KMS-11 (cell line): ENCODE results near the gene LAMA2.

Source experiments
- H2AFZ ChIP-seq: fragments of 200-600 bp; sonication (generic); 2 replicates; pipeline ENCODE4 v1.6.1; 2016; ENCODE audit warnings: antibody characterized with exemption, mixed run types, low read depth
- H3K27ac ChIP-seq: fragments of 200-600 bp; sonication (generic); 2 replicates; pipeline ENCODE4 v1.6.1; 2016; ENCODE audit warnings: mild to moderate bottlenecking, mixed run types
- H3K27me3 ChIP-seq: fragments of 200-600 bp; sonication (generic); 2 replicates; pipeline ENCODE4 v1.6.1; 2017; ENCODE audit warnings: mild to moderate bottlenecking, low read depth, mixed run types, moderate library complexity; ENCODE audit not compliant: insufficient read depth
- H3K36me3 ChIP-seq: fragments of 200-600 bp; sonication (generic); 2 replicates; pipeline ENCODE4 v1.6.1; 2017; ENCODE audit warnings: mild to moderate bottlenecking, mixed run types; ENCODE audit not compliant: insufficient read depth
- H3K4me1 ChIP-seq: fragments of 200-600 bp; sonication (generic); 2 replicates; pipeline ENCODE4 v1.6.1; 2016; ENCODE audit warnings: mild to moderate bottlenecking, low read depth, mixed run types; ENCODE audit not compliant: poor library complexity, severe bottlenecking
- H3K4me2 ChIP-seq: fragments of 200-600 bp; sonication (generic); 2 replicates; pipeline ENCODE4 v1.7.0; 2016; ENCODE audit warnings: mild to moderate bottlenecking, mixed run types
- H3K4me3 ChIP-seq: fragments of 200-600 bp; sonication (generic); IDR thresholded peaks from 2 replicates; pipeline ENCODE4 v1.6.1; 2017; ENCODE audit warnings: low read depth, low read length, mixed read lengths; ENCODE audit not compliant: insufficient read depth
- H3K79me2 ChIP-seq: fragments of 200-600 bp; sonication (generic); 2 replicates; pipeline ENCODE4 v1.6.1; 2016; ENCODE audit warnings: low read depth, mixed run types; ENCODE audit not compliant: insufficient read depth
- H3K9ac ChIP-seq: fragments of 200-600 bp; sonication (generic); 2 replicates; pipeline ENCODE4 v1.6.1; 2016; ENCODE audit warnings: mild to moderate bottlenecking, mixed run types
- H4K20me1 ChIP-seq: fragments of 200-600 bp; sonication (generic); 2 replicates; pipeline ENCODE4 v1.6.1; 2016; ENCODE audit warnings: mild to moderate bottlenecking, mixed run types; ENCODE audit not compliant: insufficient read depth
- CTCF ChIP-seq: fragments of 200-600 bp; sonication (generic); conservative IDR thresholded peaks from 2 replicates; pipeline ENCODE4 v1.6.1; 2017; ENCODE audit warnings: low read depth, mild to moderate bottlenecking, antibody characterized with exemption, low read length, moderate library complexity, mixed read lengths

The LAMA2 gene

GRCh38 chr6:128847431-128848210 is 35.3 kb upstream of the LAMA2 start:
- H3K27ac ChIP-seq: no peak overlapping the region
- H2AFZ ChIP-seq: no peak overlapping the region
- no peaks in the 10 kb centered on the region for H4K20me1 ChIP-seq
- H3K4me1 ChIP-seq: no peaks in the 10 kb centered on the region
- TF ChIP-seq CTCF: no peak
- H3K27me3 ChIP-seq: no peaks in the 10 kb centered on the region
- no peaks in the 10 kb centered on the region for H3K79me2 ChIP-seq
- H3K36me3 ChIP-seq: no peaks in the 10 kb centered on the region
- no peak overlapping the region for H3K9ac ChIP-seq
- H3K4me3 ChIP-seq: no peak overlapping the region
- H3K4me2 ChIP-seq: no peak overlapping the region

DNA sequence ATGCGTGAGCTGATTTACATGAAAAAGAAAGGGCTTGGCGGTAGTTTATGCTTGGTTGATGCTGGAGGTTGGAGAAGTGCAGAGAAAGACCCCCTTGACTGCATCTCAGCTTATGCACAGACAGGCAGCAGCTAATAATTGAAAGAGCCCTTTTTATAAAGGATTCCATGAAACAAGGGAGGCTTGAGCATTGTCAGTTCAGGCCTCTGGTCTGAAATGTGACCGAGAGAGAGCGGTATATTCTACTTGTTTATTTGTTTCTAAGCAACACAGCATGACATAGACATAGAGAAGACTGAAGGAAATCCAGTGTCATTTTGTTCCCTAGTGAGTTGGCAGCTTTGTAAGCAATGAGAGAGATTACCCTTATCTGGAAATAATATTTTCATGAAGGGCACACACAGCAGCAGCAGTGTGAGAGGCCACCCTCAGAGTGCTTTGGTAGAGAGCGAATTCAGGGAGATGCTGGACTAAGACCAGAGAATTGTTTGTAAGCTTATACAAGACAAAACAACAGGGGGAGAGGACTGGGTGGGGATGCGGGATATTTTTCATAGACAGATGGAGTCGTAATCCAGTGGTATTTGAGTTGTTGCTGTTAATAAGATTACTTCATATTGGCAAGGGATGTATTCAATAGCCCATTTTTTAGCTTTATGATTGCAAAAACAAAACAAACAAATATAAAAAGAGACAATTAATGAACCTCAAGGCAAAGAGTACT is 34.6 kb upstream of the LAMA2 start:
- H3K79me2 ChIP-seq: no peaks in the 10 kb centered on the region
- no peak overlapping the region for H3K9ac ChIP-seq
- no peaks in the 10 kb centered on the region for H4K20me1 ChIP-seq
- H3K27me3 ChIP-seq: no peaks in the 10 kb centered on the region
- H3K4me1 ChIP-seq: no peaks in the 10 kb centered on the region
- no peak overlapping the region for H3K4me2 ChIP-seq
- no peak for TF ChIP-seq CTCF
- H2AFZ ChIP-seq: no peak overlapping the region
- H3K27ac ChIP-seq: no peak overlapping the region
- no peaks in the 10 kb centered on the region for H3K36me3 ChIP-seq
- H3K4me3 ChIP-seq: no peak overlapping the region

DNA sequence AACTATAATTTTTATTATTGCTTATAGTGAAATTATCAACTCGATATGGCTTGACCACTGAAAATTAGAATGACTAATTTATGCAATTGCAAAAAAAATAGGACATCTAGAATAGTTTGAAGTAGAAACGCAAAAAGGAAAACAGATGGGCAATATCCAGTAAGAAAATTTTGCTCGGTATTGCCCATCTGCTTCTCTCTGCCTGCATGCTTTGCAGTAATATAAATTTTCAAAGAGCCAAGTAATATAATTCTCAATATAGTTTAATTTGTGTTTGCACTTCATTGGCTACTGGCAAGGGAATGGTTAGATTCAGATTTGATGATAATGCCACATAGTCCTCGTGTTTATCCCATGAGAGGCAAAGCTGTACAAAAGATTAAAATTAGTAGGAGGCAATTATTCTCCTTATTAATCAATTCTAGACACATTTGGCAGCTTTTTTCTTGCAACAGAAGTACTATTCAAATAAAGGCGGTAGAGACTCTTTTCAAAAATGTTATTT is 27.3 kb upstream of the LAMA2 start:
- H3K4me3 ChIP-seq: no peak overlapping the region
- H3K4me1 ChIP-seq: no peaks in the 10 kb centered on the region
- no peak overlapping the region for H3K4me2 ChIP-seq
- no peaks in the 10 kb centered on the region for H3K79me2 ChIP-seq
- H4K20me1 ChIP-seq: no peaks in the 10 kb centered on the region
- H3K9ac ChIP-seq: no peak overlapping the region
- no peak overlapping the region for H3K27ac ChIP-seq
- no peak overlapping the region for H2AFZ ChIP-seq
- H3K36me3 ChIP-seq: no peaks in the 10 kb centered on the region
- no peak for TF ChIP-seq CTCF
- no peaks in the 10 kb centered on the region for H3K27me3 ChIP-seq

DNA sequence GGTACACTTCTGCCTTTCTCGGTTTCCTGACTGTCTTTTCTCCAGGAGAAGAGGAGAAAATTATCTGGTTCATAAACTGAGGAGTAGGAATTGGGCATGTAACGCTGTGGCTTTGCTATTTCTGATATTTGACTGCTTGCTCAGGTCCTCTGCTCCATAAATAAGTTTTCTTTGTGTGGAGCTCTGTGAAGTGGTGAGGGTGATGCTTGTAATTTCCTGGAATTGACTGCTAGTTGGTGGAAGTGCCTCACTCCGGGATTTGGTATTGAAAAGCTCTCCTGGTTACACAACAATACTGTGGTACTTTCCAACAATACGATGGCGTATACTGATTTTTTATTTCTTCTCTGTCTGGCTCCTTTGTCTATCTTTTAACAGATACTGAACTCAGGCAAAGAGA is 25.1 kb upstream of the LAMA2 start:
- no peak for TF ChIP-seq CTCF
- no peaks in the 10 kb centered on the region for H4K20me1 ChIP-seq
- H3K27me3 ChIP-seq: no peaks in the 10 kb centered on the region
- H2AFZ ChIP-seq: no peak overlapping the region
- no peak overlapping the region for H3K9ac ChIP-seq
- no peak overlapping the region for H3K27ac ChIP-seq
- no peaks in the 10 kb centered on the region for H3K4me1 ChIP-seq
- no peaks in the 10 kb centered on the region for H3K36me3 ChIP-seq
- H3K4me3 ChIP-seq: no peak overlapping the region
- no peak overlapping the region for H3K4me2 ChIP-seq
- no peaks in the 10 kb centered on the region for H3K79me2 ChIP-seq
